Peyer's patch (tissue), 4 donors: Measurements from ENCODE around the gene KCND2. TPM values are rescaled to one million over a fixed set of nuclear protein-coding genes. Genes with fewer than 3 reads are reported as not detected.

Source experiments
- DNase-seq, 3 donors: peaks; one replicate each; pipeline ENCODE4 v3.0.0-alpha.2; 2017 to 2019
- H3K27ac ChIP-seq, 4 donors: fragments of 200-600 bp; sonication (generic); one replicate each; pipeline ENCODE4 v1.5.1; 2016 to 2019
- H3K27me3 ChIP-seq, 2 donors: fragments of 200-600 bp; sonication (generic); one replicate each; pipeline ENCODE4 v1.5.1; 2019
- H3K36me3 ChIP-seq, 3 donors: fragments of 200-600 bp; sonication (generic); one replicate each; pipeline ENCODE4 v1.5.1; 2016 to 2019
- H3K4me1 ChIP-seq, 4 donors: fragments of 200-600 bp; sonication (generic); one replicate each; pipeline ENCODE4 v1.5.1; 2016 to 2019
- H3K4me3 ChIP-seq, 4 donors: fragments of 200-600 bp; sonication (generic); 1 replicate in 3 of 4; 2 replicates in 1 of 4; pipeline ENCODE4 v1.5.1; 2016 to 2019; ENCODE audit warnings: mild to moderate bottlenecking in 1 of 4
- H3K9me3 ChIP-seq, 4 donors: fragments of 200-600 bp; sonication (generic); one replicate each; pipeline ENCODE4 v1.5.1; 2016 to 2019; ENCODE audit warnings: mild to moderate bottlenecking in 1 of 4
- CTCF ChIP-seq, 6 experiments: fragments of 450-650 bp in 4 of 6; fragments of 200-600 bp in 2 of 6; sonication (generic) in 1 of 6; IDR thresholded peaks; one replicate each; pipeline ENCODE4 v1.5.1; 2017 to 2019; ENCODE audit warnings: antibody characterized with exemption in 6 of 6, mild to moderate bottlenecking in 3 of 6, moderate library complexity in 1 of 6
- POLR2A ChIP-seq, 2 donors: fragments of 450-650 bp; IDR thresholded peaks; one replicate each; pipeline ENCODE4 v1.5.1; 2017; ENCODE audit warnings: antibody characterized with exemption in 2 of 2, mild to moderate bottlenecking in 2 of 2, moderate library complexity in 2 of 2
- total RNA-seq, 4 donors: library from RNA; depleted of rRNA; stranded (reverse); fragments of >200 nt; gene quantifications; one replicate each; pipeline ENCODE4 v1.1.0, GENCODE V29; 2016

Gene KCND2
- total RNA-seq, 4 donors from 2014 or later = 0.54 TPM; not detected in 3

- Histone ChIP-seq H3K27ac (no peak overlapping the region), H3K4me3 (no peak overlapping the region), H3K36me3 (no peaks in the 10 kb centered on the region), H3K9me3 (no peaks in the 10 kb centered on the region), H3K4me1 (no peaks in the 10 kb centered on the region), H3K27me3 (no peaks in the 10 kb centered on the region)
- no peak for DNase-seq
- TF ChIP-seq POLR2A (IDR thresholded peaks at IDR 0.05) = no peak
These were observed 203.0 kb downstream of the KCND2 start for GRCh38 chr7:120475994-120476393.

- no peak for DNase-seq
- H3K4me3 ChIP-seq = no peak overlapping the region
- H3K27ac ChIP-seq = no peak overlapping the region
- H3K27me3 ChIP-seq = no peaks in the 10 kb centered on the region
- no peaks in the 10 kb centered on the region for H3K9me3 ChIP-seq
- H3K4me1 ChIP-seq = no peaks in the 10 kb centered on the region
- TF ChIP-seq POLR2A (IDR thresholded peaks at IDR 0.05) (no peak), CTCF (IDR thresholded peaks at IDR 0.05) (no peak)
- no peaks in the 10 kb centered on the region for H3K36me3 ChIP-seq
These were observed 207.5 kb downstream of the KCND2 start for GRCh38 chr7:120480472-120480871.

GRCh38 chr7:120480930-120481329, 208.0 kb downstream of the KCND2 start:
- no peaks in the 10 kb centered on the region for H3K9me3 ChIP-seq
- H3K27me3 ChIP-seq = no peaks in the 10 kb centered on the region
- no peaks in the 10 kb centered on the region for H3K36me3 ChIP-seq
- TF ChIP-seq CTCF (IDR thresholded peaks at IDR 0.05) (no peak), POLR2A (IDR thresholded peaks at IDR 0.05) (no peak)
- no peak overlapping the region for H3K27ac ChIP-seq
- no peak for DNase-seq
- H3K4me1 ChIP-seq = no peaks in the 10 kb centered on the region
- no peak overlapping the region for H3K4me3 ChIP-seq

GRCh38 chr7:120486164-120486563, 213.2 kb downstream of the KCND2 start:
- H3K4me3 ChIP-seq = no peak overlapping the region
- no peak for TF ChIP-seq CTCF (IDR thresholded peaks at IDR 0.05)
- TF ChIP-seq POLR2A (IDR thresholded peaks at IDR 0.05) = no peak

GRCh38 chr7:120502132-120502531, 229.2 kb downstream of the KCND2 start:
- Histone ChIP-seq H3K9me3 (no peaks in the 10 kb centered on the region), H3K27ac (no peak overlapping the region), H3K4me1 (no peaks in the 10 kb centered on the region), H3K27me3 (no peaks in the 10 kb centered on the region), H3K36me3 (no peaks in the 10 kb centered on the region), H3K4me3 (no peak overlapping the region)
- no peak for DNase-seq
- TF ChIP-seq CTCF (IDR thresholded peaks at IDR 0.05) (no peak), POLR2A (IDR thresholded peaks at IDR 0.05) (no peak)

More at GRCh38 chr7:120486164-120486563, 213.2 kb downstream of the KCND2 start:
- H3K4me1 ChIP-seq = no peaks in the 10 kb centered on the region
- H3K27me3 ChIP-seq = no peaks in the 10 kb centered on the region
- H3K9me3 ChIP-seq = no peaks in the 10 kb centered on the region
- DNase-seq = no peak
- H3K27ac ChIP-seq = no peak overlapping the region
- no peaks in the 10 kb centered on the region for H3K36me3 ChIP-seq

- no peak for DNase-seq
- no peaks in the 10 kb centered on the region for H3K4me1 ChIP-seq
- H3K27ac ChIP-seq = no peak overlapping the region
- TF ChIP-seq POLR2A (IDR thresholded peaks at IDR 0.05) = no peak
- TF ChIP-seq CTCF (IDR thresholded peaks at IDR 0.05) = no peak
- no peaks in the 10 kb centered on the region for H3K9me3 ChIP-seq
- H3K27me3 ChIP-seq = no peaks in the 10 kb centered on the region
- H3K4me3 ChIP-seq = no peak overlapping the region
- no peaks in the 10 kb centered on the region for H3K36me3 ChIP-seq
These were observed 229.8 kb downstream of the KCND2 start for GRCh38 chr7:120502825-120503224.
